Endothelial cell of umbilical vein (primary cell): Measurements from ENCODE around the gene TSC22D1.

ENCODE experiments used
- CTCF ChIP-seq, 2 donors: IDR thresholded peaks; 1 replicate in 1 of 2; 2 replicates in 1 of 2; pipeline ENCODE4 v1.5.1; 2011; ENCODE audit warnings: low read length in 2 of 2, mild to moderate bottlenecking in 2 of 2, moderate library complexity in 2 of 2, control low read depth in 1 of 2, inconsistent platforms in 1 of 2, low read depth in 1 of 2; ENCODE audit not compliant: insufficient read depth in 1 of 2; ENCODE audit errors: extremely low read depth in 1 of 2
- EZH2 ChIP-seq: IDR thresholded peaks from 2 replicates; pipeline ENCODE4 v1.6.1; 2012; ENCODE audit warnings: borderline replicate concordance, low read depth, mild to moderate bottlenecking, moderate library complexity, low read length, inconsistent platforms; ENCODE audit not compliant: severe bottlenecking
- FOS ChIP-seq: IDR thresholded peaks from 2 replicates; pipeline ENCODE4 v1.6.1; 2011; ENCODE audit warnings: mild to moderate bottlenecking, low read length, moderate library complexity, borderline replicate concordance; ENCODE audit not compliant: insufficient read depth
- JUN ChIP-seq: IDR thresholded peaks from 2 replicates; pipeline ENCODE4 v1.6.1; 2011; ENCODE audit warnings: borderline replicate concordance, low read depth; ENCODE audit not compliant: insufficient read length, insufficient read depth
- MAX ChIP-seq: IDR thresholded peaks from 2 replicates; pipeline ENCODE4 v1.6.1; 2011; ENCODE audit not compliant: insufficient read depth, insufficient read length
- MYC ChIP-seq: IDR thresholded peaks from one replicate; pipeline ENCODE4 v1.6.1; 2011; ENCODE audit warnings: mild to moderate bottlenecking, low read depth, low read length
- POLR2A ChIP-seq: IDR thresholded peaks from 2 replicates; pipeline ENCODE4 v1.6.1; 2012; ENCODE audit warnings: low read depth, mild to moderate bottlenecking, control low read depth, low read length
- POLR2AphosphoS5 ChIP-seq: IDR thresholded peaks from 2 replicates; pipeline ENCODE4 v1.6.1; 2012; ENCODE audit warnings: low read depth, mild to moderate bottlenecking, control low read depth, low read length, moderate library complexity; ENCODE audit not compliant: insufficient read depth

GRCh38 chr13:44417446-44417845 lies 158.7 kb downstream of the TSC22D1 start:
- no peak for TF ChIP-seq CTCF (IDR thresholded peaks at IDR 0.05; ENCODE audit: extremely low read depth in 1 of 2, insufficient read depth in 1 of 2, low read depth in 1 of 2, low read length in 2 of 2)
- TF ChIP-seq EZH2, result no peak
- no peak for TF ChIP-seq POLR2A
- TF ChIP-seq POLR2AphosphoS5, result no peak
- no peak for TF ChIP-seq JUN
- TF ChIP-seq MAX, result no peak
- no peak for TF ChIP-seq MYC
- TF ChIP-seq FOS, result no peak
